Neural progenitor cell (in vitro differentiated cells): ENCODE data around the gene COL13A1. TPM values are rescaled to one million over a fixed set of nuclear protein-coding genes. Genes with fewer than 3 reads are reported as not detected.

Experiments
- DNase-seq: peaks from one replicate; pipeline ENCODE4 v3.0.0-alpha.2; 2016; ENCODE audit warnings: low spot score
- H2AFZ ChIP-seq: fragments of 200-600 bp; sonication (generic); replicated peaks from 2 replicates; pipeline ENCODE4 v1.6.1; 2016; ENCODE audit warnings: antibody characterized with exemption
- H3F3A ChIP-seq: fragments of 200-600 bp; sonication (generic); 2 replicates; pipeline ENCODE4 v1.6.1; 2016; ENCODE audit warnings: antibody characterized with exemption, low read depth
- H3K27ac ChIP-seq: fragments of 200-600 bp; sonication (generic); 2 replicates; pipeline ENCODE4 v1.5.1; 2016; ENCODE audit warnings: mild to moderate bottlenecking
- H3K27me3 ChIP-seq: fragments of 200-600 bp; sonication (generic); 2 replicates; pipeline ENCODE4 v1.6.1; 2016; ENCODE audit warnings: mild to moderate bottlenecking, moderate library complexity
- H3K36me3 ChIP-seq: fragments of 200-600 bp; sonication (generic); 2 replicates; pipeline ENCODE4 v1.5.1; 2016
- H3K4me1 ChIP-seq: fragments of 200-600 bp; sonication (generic); 2 replicates; pipeline ENCODE4 v1.6.1; 2016; ENCODE audit warnings: mixed run types
- H3K4me2 ChIP-seq: fragments of 200-600 bp; sonication (generic); 2 replicates; pipeline ENCODE4 v1.6.1; 2016
- H3K4me3 ChIP-seq: fragments of 200-600 bp; sonication (generic); 2 replicates; pipeline ENCODE4 v1.5.1; 2016
- H3K79me2 ChIP-seq: fragments of 200-600 bp; sonication (generic); 2 replicates; pipeline ENCODE4 v1.6.1; 2016; ENCODE audit warnings: low read depth
- H3K9ac ChIP-seq: fragments of 200-600 bp; sonication (generic); 2 replicates; pipeline ENCODE4 v1.6.1; 2016
- H3K9me3 ChIP-seq: fragments of 200-600 bp; sonication (generic); 2 replicates; pipeline ENCODE4 v1.5.1; 2016; ENCODE audit warnings: low read depth
- H4K20me1 ChIP-seq: fragments of 200-600 bp; sonication (generic); 2 replicates; pipeline ENCODE4 v1.6.1; 2016; ENCODE audit warnings: low read depth
- H3K27ac Mint-ChIP-seq: 3 replicates; pipeline ENCODE4 v1.8.0; 2021; ENCODE audit warnings: mixed read lengths
- H3K27me3 Mint-ChIP-seq: 2 replicates; pipeline ENCODE4 v1.8.0; 2022; ENCODE audit warnings: low read depth, mild to moderate bottlenecking, inconsistent platforms, moderate library complexity, mixed read lengths; ENCODE audit not compliant: insufficient read depth
- H3K36me3 Mint-ChIP-seq: 3 replicates; pipeline ENCODE4 v1.8.0; 2021; ENCODE audit warnings: mixed read lengths
- H3K4me1 Mint-ChIP-seq: 3 replicates; pipeline ENCODE4 v1.8.0; 2021; ENCODE audit warnings: mixed read lengths
- H3K4me3 Mint-ChIP-seq: 3 replicates; pipeline ENCODE4 v1.8.0; 2021; ENCODE audit warnings: mild to moderate bottlenecking, moderate library complexity, mixed read lengths
- H3K9me3 Mint-ChIP-seq: 3 replicates; pipeline ENCODE4 v1.8.0; 2020; ENCODE audit warnings: mixed read lengths
- CTCF ChIP-seq: fragments of 200-600 bp; sonication (generic); IDR thresholded peaks from 2 replicates; pipeline ENCODE4 v1.5.1; 2017; ENCODE audit warnings: antibody characterized with exemption, mild to moderate bottlenecking
- EZH2 ChIP-seq: fragments of 200-600 bp; sonication (generic); IDR thresholded peaks from 2 replicates; pipeline ENCODE4 v1.6.1; 2017; ENCODE audit warnings: antibody characterized with exemption, mild to moderate bottlenecking, moderate library complexity
- EZH2phosphoT487 ChIP-seq: fragments of 200-600 bp; sonication (generic); IDR thresholded peaks from 2 replicates; pipeline ENCODE4 v1.6.1; 2017; ENCODE audit warnings: antibody characterized with exemption
- total RNA-seq: library from RNA; depleted of rRNA; stranded (reverse); fragments of >200 nt; gene quantifications from 2 replicates; pipeline ENCODE4 v1.2.3, GENCODE V29; 2015; ENCODE audit warnings: low replicate concordance

The COL13A1 gene
- total RNA-seq, 1 donor from 2014 or later: 1.3 TPM

DNA sequence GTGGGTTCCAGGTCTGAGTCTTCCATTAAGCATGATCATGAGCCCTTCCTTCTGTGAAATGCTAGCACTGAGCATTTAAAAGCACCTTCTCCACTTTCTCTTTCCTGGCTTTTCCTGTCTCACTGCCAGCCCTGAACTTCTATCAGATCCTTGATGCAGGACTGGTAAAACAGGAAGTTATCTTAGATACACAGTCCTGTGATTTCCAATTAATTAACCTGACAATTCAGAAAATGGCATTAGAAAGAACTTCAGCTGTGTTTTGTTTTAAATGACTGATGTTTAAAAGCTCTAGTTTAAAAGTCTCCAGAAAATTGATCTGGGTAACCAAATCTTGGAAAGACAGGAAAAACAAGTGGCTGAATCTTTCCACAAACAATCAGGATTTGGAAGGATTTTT, 172.0 kb downstream of the COL13A1 start:
- peaks cover 15% of the 10 kb centered on the region for H3K4me1 ChIP-seq
- H3K27me3 ChIP-seq: peaks cover 26% of the 10 kb centered on the region
- H3K4me3 ChIP-seq: no peak overlapping the region
- H3K9me3 ChIP-seq: no peaks in the 10 kb centered on the region
- no peak overlapping the region for H3K27ac ChIP-seq
- H3K9ac ChIP-seq: no peak overlapping the region
- no peaks in the 10 kb centered on the region for H3F3A ChIP-seq
- Mint-ChIP-seq H3K4me3 (no peak overlapping the region), H3K27ac (no peak overlapping the region), H3K36me3 (no peaks in the 10 kb centered on the region), H3K4me1 (peaks cover 12% of the 10 kb centered on the region), H3K9me3 (peaks cover 2% of the 10 kb centered on the region), H3K27me3 (peaks cover 6% of the 10 kb centered on the region)
- TF ChIP-seq CTCF (no peak), EZH2 (no peak), EZH2phosphoT487 (no peak)
- H3K4me2 ChIP-seq: no peak overlapping the region
- no peaks in the 10 kb centered on the region for H3K79me2 ChIP-seq
- H2AFZ ChIP-seq: no peak overlapping the region
- H3K36me3 ChIP-seq: no peaks in the 10 kb centered on the region
- H4K20me1 ChIP-seq: no peaks in the 10 kb centered on the region
- DNase-seq: no peak

DNA sequence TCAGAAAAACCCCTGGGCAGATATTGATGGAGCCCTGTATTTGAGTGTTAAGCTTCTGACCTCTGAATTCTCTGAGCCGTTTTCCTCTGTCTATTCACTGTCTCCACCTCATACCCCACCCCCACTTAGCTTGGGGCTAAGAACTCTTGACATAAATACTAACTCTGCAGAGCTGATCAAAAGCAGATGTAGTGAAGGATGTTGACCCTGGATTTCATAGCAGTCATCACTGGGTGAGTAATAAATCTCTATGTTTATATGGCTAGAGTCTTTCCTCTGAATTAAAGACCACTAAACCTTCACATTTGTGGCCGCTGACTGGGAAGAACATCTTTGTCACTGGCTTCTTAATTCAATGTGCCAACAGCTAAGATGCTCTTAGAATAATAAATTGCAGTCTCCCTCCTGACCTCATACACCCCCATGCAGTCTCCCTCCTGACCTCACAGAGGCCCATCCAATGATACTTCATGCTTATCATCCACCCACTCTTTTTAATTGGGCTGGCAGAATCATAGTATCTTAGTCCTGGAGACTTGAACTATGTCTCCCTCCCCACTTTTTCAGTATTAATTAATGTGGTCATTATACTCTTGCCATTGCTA, 172.9 kb downstream of the COL13A1 start:
- Mint-ChIP-seq H3K9me3 (peaks cover 5% of the 10 kb centered on the region), H3K36me3 (no peaks in the 10 kb centered on the region), H3K4me1 (peaks cover 12% of the 10 kb centered on the region), H3K27ac (no peak overlapping the region), H3K4me3 (no peak overlapping the region), H3K27me3 (peaks cover 4% of the 10 kb centered on the region)
- Histone ChIP-seq H4K20me1 (no peaks in the 10 kb centered on the region), H3F3A (no peaks in the 10 kb centered on the region), H3K4me3 (no peak overlapping the region), H3K79me2 (no peaks in the 10 kb centered on the region), H3K9me3 (no peaks in the 10 kb centered on the region), H2AFZ (no peak overlapping the region), H3K27ac (no peak overlapping the region), H3K9ac (no peak overlapping the region), H3K4me1 (peaks cover 7% of the 10 kb centered on the region), H3K36me3 (no peaks in the 10 kb centered on the region), H3K4me2 (no peak overlapping the region), H3K27me3 (peaks cover 26% of the 10 kb centered on the region)
- TF ChIP-seq EZH2phosphoT487 (no peak), CTCF (no peak), EZH2 (no peak)
- no peak for DNase-seq

DNA sequence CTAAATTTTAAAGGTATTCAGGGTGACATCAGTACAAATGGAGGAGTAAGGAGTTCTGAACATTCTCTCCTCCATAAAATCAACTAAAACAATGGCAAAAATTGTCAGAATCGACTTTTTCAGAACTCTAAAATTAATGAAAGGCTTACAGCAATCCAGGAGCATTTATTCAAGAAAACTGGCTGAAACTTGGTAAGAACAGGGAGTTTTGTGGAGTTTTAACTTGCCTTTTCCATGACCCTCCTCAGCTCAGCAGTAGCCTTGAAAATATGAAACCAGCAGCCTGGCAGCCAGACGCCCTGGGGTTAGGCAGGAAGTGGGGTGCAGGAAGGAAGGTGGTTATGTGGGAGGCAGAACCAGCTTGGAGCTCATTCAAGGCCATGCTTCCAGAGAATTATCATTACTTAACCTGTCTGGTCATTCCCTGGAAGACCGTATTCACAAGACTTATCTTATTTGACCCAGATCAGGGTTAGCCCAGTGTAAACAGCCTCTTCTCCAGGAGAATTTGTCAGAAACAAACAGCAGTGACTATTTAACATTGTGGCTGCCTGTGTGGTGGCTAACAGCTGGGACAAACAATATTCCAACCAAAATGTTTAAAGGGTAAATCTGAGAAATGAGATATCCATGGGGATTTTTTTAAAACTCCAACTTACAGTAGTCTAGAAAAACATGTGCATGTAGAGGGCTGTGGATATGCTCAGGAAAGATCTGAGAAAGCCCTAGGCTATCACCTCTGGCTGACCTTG, 175.3 kb downstream of the COL13A1 start:
- Histone ChIP-seq H3K27me3 (peaks cover 17% of the 10 kb centered on the region), H3K4me2 (no peak overlapping the region), H3K4me1 (no peaks in the 10 kb centered on the region), H3F3A (no peaks in the 10 kb centered on the region), H3K79me2 (no peaks in the 10 kb centered on the region), H3K27ac (no peak overlapping the region), H3K9me3 (no peaks in the 10 kb centered on the region), H3K4me3 (no peak overlapping the region), H2AFZ (no peak overlapping the region), H3K9ac (no peak overlapping the region), H3K36me3 (no peaks in the 10 kb centered on the region), H4K20me1 (no peaks in the 10 kb centered on the region)
- no peak for DNase-seq
- Mint-ChIP-seq H3K4me3 (no peak overlapping the region), H3K27ac (no peak overlapping the region), H3K4me1 (peaks cover 10% of the 10 kb centered on the region), H3K9me3 (peaks cover 16% of the 10 kb centered on the region), H3K27me3 (peaks cover 3% of the 10 kb centered on the region), H3K36me3 (no peaks in the 10 kb centered on the region)
- TF ChIP-seq CTCF: no peak
- no peak for TF ChIP-seq EZH2phosphoT487
- no peak for TF ChIP-seq EZH2
